Neural crest cell (in vitro differentiated cells): Measurements from ENCODE around the gene IL17RB. TPM values are rescaled to one million over a fixed set of nuclear protein-coding genes. Genes with fewer than 3 reads are reported as not detected.
A peak's percentile ranks its signal among the peaks of the same experiment; 100 is the strongest.

Source experiments
- DNase-seq: peaks from one replicate; pipeline ENCODE4 v3.0.0; 2021; ENCODE audit warnings: low read depth, mixed read lengths, low spot score
- H3K27ac Mint-ChIP-seq: one replicate; pipeline ENCODE4 v1.8.0; 2021; ENCODE audit warnings: mild to moderate bottlenecking, mixed read lengths; ENCODE audit not compliant: unreplicated experiment
- H3K27me3 Mint-ChIP-seq: 2 replicates; pipeline ENCODE4 v1.8.0; 2021; ENCODE audit warnings: low read depth, mild to moderate bottlenecking, mixed read lengths
- H3K36me3 Mint-ChIP-seq: 2 replicates; pipeline ENCODE4 v1.8.0; 2021; ENCODE audit warnings: low read depth, mild to moderate bottlenecking, mixed read lengths
- H3K4me1 Mint-ChIP-seq: 2 replicates; pipeline ENCODE4 v1.8.0; 2021; ENCODE audit warnings: mixed read lengths
- H3K4me3 Mint-ChIP-seq: one replicate; pipeline ENCODE4 v1.8.0; 2021; ENCODE audit warnings: mild to moderate bottlenecking, mixed read lengths
- H3K9me3 Mint-ChIP-seq: 2 replicates; pipeline ENCODE4 v1.8.0; 2021; ENCODE audit warnings: mixed read lengths
- CTCF ChIP-seq: fragments of 200-600 bp; sonication (generic); conservative IDR thresholded peaks from 2 replicates; pipeline ENCODE4 v1.5.0; 2021; ENCODE audit warnings: antibody characterized with exemption, mild to moderate bottlenecking
- total RNA-seq: library from RNA; stranded (reverse); gene quantifications from 2 replicates; pipeline ENCODE4 v1.2.1, GENCODE V29; 2021

IL17RB gene
- total RNA-seq, 1 donor from 2014 or later, result 3.1 TPM

GRCh38 chr3:53846851-53847155 is 435 bp downstream of the IL17RB start:
- Mint-ChIP-seq H3K27ac (no peak overlapping the region), H3K27me3 (peaks cover 40% of the 10 kb centered on the region), H3K4me1 (peaks cover 26% of the 10 kb centered on the region), H3K9me3 (no peaks in the 10 kb centered on the region), H3K36me3 (no peaks in the 10 kb centered on the region), H3K4me3 (peak overlapping the region; percentile 86)
- no peak for TF ChIP-seq CTCF
- DNase-seq, result no peak

- no peak overlapping the region for H3K4me3 Mint-ChIP-seq
- H3K27me3 Mint-ChIP-seq, result peaks cover 29% of the 10 kb centered on the region
- H3K4me1 Mint-ChIP-seq, result peaks cover 5% of the 10 kb centered on the region
- DNase-seq, result no peak
- no peak for TF ChIP-seq CTCF
- H3K9me3 Mint-ChIP-seq, result no peaks in the 10 kb centered on the region
- H3K36me3 Mint-ChIP-seq, result no peaks in the 10 kb centered on the region
- H3K27ac Mint-ChIP-seq, result no peak overlapping the region
These were observed 3.5 kb downstream of the IL17RB start for GRCh38 chr3:53849916-53850315.

GRCh38 chr3:53850895-53851294 is 4.5 kb downstream of the IL17RB start:
- no peak for DNase-seq
- TF ChIP-seq CTCF, result no peak
- Mint-ChIP-seq H3K4me1 (no peaks in the 10 kb centered on the region), H3K27me3 (peaks cover 22% of the 10 kb centered on the region), H3K9me3 (no peaks in the 10 kb centered on the region), H3K4me3 (no peak overlapping the region), H3K36me3 (no peaks in the 10 kb centered on the region), H3K27ac (no peak overlapping the region)

- Mint-ChIP-seq H3K4me1 (no peaks in the 10 kb centered on the region), H3K36me3 (peaks cover 5% of the 10 kb centered on the region), H3K27me3 (no peaks in the 10 kb centered on the region), H3K4me3 (no peak overlapping the region), H3K27ac (no peak overlapping the region), H3K9me3 (no peaks in the 10 kb centered on the region)
- no peak for TF ChIP-seq CTCF
- no peak for DNase-seq
These were observed 10.6 kb downstream of the IL17RB start for GRCh38 chr3:53856964-53857363.

- Mint-ChIP-seq H3K4me1 (no peaks in the 10 kb centered on the region), H3K27ac (peak overlapping the region; percentile 60), H3K27me3 (no peaks in the 10 kb centered on the region), H3K9me3 (no peaks in the 10 kb centered on the region), H3K4me3 (no peak overlapping the region), H3K36me3 (peaks cover 10% of the 10 kb centered on the region)
- no peak for TF ChIP-seq CTCF
- DNase-seq, result no peak
These were observed 11.9 kb downstream of the IL17RB start for GRCh38 chr3:53858096-53858741.
